ENCODE results near the gene PPP1R9B. TPM values are rescaled to one million over a fixed set of nuclear protein-coding genes. Genes with fewer than 3 reads are reported as not detected.

Gene PPP1R9B
- polyA plus RNA-seq, 1 donor (not counting 4 experiments of a cell fraction or from before 2014, with no cell fraction given) = 16.1 TPM

- Histone ChIP-seq H3K9ac (ENCODE audit: control insufficient read depth, extremely low read depth, insufficient read depth, low read length) (no peak overlapping the region), H4K20me1 (ENCODE audit: control insufficient read depth, extremely low read depth, insufficient read depth, low read length) (no peaks in the 10 kb centered on the region), H3K27ac (ENCODE audit: control insufficient read depth, insufficient read depth, low read length) (no peak overlapping the region), H3K27me3 (ENCODE audit: control insufficient read depth, extremely low read depth, insufficient read depth, low read length) (no peaks in the 10 kb centered on the region), H3K9me3 (ENCODE audit: control insufficient read depth, low read depth, low read length) (no peaks in the 10 kb centered on the region), H2AFZ (ENCODE audit: control insufficient read depth, low read length) (no peak overlapping the region), H3K4me1 (ENCODE audit: control insufficient read depth, extremely low read depth, insufficient read depth, low read length) (peaks cover 5% of the 10 kb centered on the region), H3K9me1 (ENCODE audit: control insufficient read depth, extremely low read depth, insufficient read depth, low read length) (no peaks in the 10 kb centered on the region), H3K79me2 (ENCODE audit: control insufficient read depth, insufficient read depth, low read length) (no peaks in the 10 kb centered on the region), H3K4me2 (ENCODE audit: control insufficient read depth, extremely low read depth, insufficient read depth, low read depth, low read length) (no peak overlapping the region), H3K4me3 (ENCODE audit: control insufficient read depth in 2 of 3, extremely low read depth in 1 of 3, insufficient read depth in 2 of 3, low read depth in 1 of 3, low read length in 3 of 3) (no peak overlapping the region), H3K36me3 (ENCODE audit: control insufficient read depth in 2 of 2, extremely low read depth in 1 of 2, insufficient read depth in 2 of 2, low read length in 2 of 2) (peaks cover 0 to 8% of the 10 kb centered on the region in 2 experiments)
- FAIRE-seq = no peak
- TF ChIP-seq CTCF (optimal IDR thresholded peaks at IDR 0.05 in 1 of 3, IDR thresholded peaks at IDR 0.05 in 1 of 3, conservative IDR thresholded peaks at IDR 0.05 in 1 of 3; ENCODE audit: extremely low read depth in 1 of 3, insufficient read depth in 2 of 3, low read length in 3 of 3) (no peak), EZH2 (IDR thresholded peaks at IDR 0.05; ENCODE audit: low read length) (no peak)
- dilution Hi-C loops (cut with MboI; ENCODE audit: extremely low pct_ligation_motif_present, low sequenced_read_pairs) = no loop called here
- DNase-seq (ENCODE audit: low read depth, low spot score) = no peak
Measured at GRCh38 chr17:50194934-50195865, 44.7 kb upstream of the PPP1R9B start.

GRCh38 chr17:50194140-50194933 lies 43.9 kb upstream of the PPP1R9B start:
- Histone ChIP-seq H3K9me3 (ENCODE audit: control insufficient read depth, low read depth, low read length) (no peaks in the 10 kb centered on the region), H4K20me1 (ENCODE audit: control insufficient read depth, extremely low read depth, insufficient read depth, low read length) (no peaks in the 10 kb centered on the region), H3K4me3 (ENCODE audit: control insufficient read depth in 2 of 3, extremely low read depth in 1 of 3, insufficient read depth in 2 of 3, low read depth in 1 of 3, low read length in 3 of 3) (no peak overlapping the region), H3K79me2 (ENCODE audit: control insufficient read depth, insufficient read depth, low read length) (no peaks in the 10 kb centered on the region), H3K36me3 (ENCODE audit: control insufficient read depth in 2 of 2, extremely low read depth in 1 of 2, insufficient read depth in 2 of 2, low read length in 2 of 2) (peaks cover 0 to 10% of the 10 kb centered on the region in 2 experiments), H3K9me1 (ENCODE audit: control insufficient read depth, extremely low read depth, insufficient read depth, low read length) (no peaks in the 10 kb centered on the region), H3K9ac (ENCODE audit: control insufficient read depth, extremely low read depth, insufficient read depth, low read length) (no peak overlapping the region), H2AFZ (ENCODE audit: control insufficient read depth, low read length) (no peak overlapping the region), H3K27ac (ENCODE audit: control insufficient read depth, insufficient read depth, low read length) (no peak overlapping the region), H3K4me1 (ENCODE audit: control insufficient read depth, extremely low read depth, insufficient read depth, low read length) (peaks cover 3% of the 10 kb centered on the region), H3K27me3 (ENCODE audit: control insufficient read depth, extremely low read depth, insufficient read depth, low read length) (no peaks in the 10 kb centered on the region), H3K4me2 (ENCODE audit: control insufficient read depth, extremely low read depth, insufficient read depth, low read depth, low read length) (no peak overlapping the region)
- dilution Hi-C loops (cut with MboI; ENCODE audit: extremely low pct_ligation_motif_present, low sequenced_read_pairs) = no loop called here
- FAIRE-seq (no peak), DNase-seq (ENCODE audit: low read depth, low spot score) (no peak)
- TF ChIP-seq EZH2 (IDR thresholded peaks at IDR 0.05; ENCODE audit: low read length) (no peak), CTCF (optimal IDR thresholded peaks at IDR 0.05 in 1 of 3, IDR thresholded peaks at IDR 0.05 in 1 of 3, conservative IDR thresholded peaks at IDR 0.05 in 1 of 3; ENCODE audit: extremely low read depth in 1 of 3, insufficient read depth in 2 of 3, low read length in 3 of 3) (no peak)
